Nephron (organoid): ENCODE measurements around the gene TMEM171.

ENCODE experiments used
- H3K27ac Mint-ChIP-seq, 3 experiments: 2 replicates each; pipeline ENCODE4 v1.8.0; 2020; ENCODE audit warnings: mixed read lengths in 3 of 3, mild to moderate bottlenecking in 2 of 3, moderate library complexity in 1 of 3
- H3K27me3 Mint-ChIP-seq: 2 replicates; pipeline ENCODE4 v1.8.0; 2021; ENCODE audit warnings: low read depth, mild to moderate bottlenecking, moderate library complexity, mixed read lengths
- H3K36me3 Mint-ChIP-seq: 2 replicates; pipeline ENCODE4 v1.8.0; 2020; ENCODE audit warnings: low read depth, mixed read lengths
- H3K4me1 Mint-ChIP-seq: 2 replicates; pipeline ENCODE4 v1.8.0; 2020; ENCODE audit warnings: mixed read lengths
- H3K4me3 Mint-ChIP-seq, 3 experiments: 2 replicates each; pipeline ENCODE4 v1.8.0; 2020; ENCODE audit warnings: mild to moderate bottlenecking in 3 of 3, mixed read lengths in 3 of 3, moderate library complexity in 2 of 3
- H3K9me3 Mint-ChIP-seq: 2 replicates; pipeline ENCODE4 v1.8.0; 2020; ENCODE audit warnings: mixed read lengths
- CTCF ChIP-seq, 3 experiments: fragments of 200-600 bp; sonication (generic); IDR thresholded peaks; one replicate each; pipeline ENCODE4 v1.5.0; 2021; ENCODE audit warnings: antibody characterized with exemption in 3 of 3; ENCODE audit not compliant: unreplicated experiment in 3 of 3

The TMEM171 gene

DNA sequence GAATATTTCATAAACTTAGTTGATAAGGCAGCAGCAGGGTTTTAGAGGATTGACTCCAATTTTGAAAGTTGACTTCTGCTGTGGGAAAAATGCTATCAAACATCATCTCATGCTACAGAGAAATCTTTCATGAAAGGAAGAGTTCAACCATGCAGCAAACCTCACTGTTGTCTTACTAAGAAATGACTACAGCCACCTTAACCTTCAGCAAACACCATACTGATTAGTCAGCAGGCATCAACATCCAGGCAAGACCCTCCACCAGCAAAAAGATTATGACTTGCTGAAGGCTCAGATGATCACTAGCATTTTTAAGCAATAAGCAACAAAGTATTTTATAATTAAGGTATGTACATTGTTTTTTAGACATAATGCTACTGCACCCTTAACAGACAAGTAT is 60.2 kb downstream of the TMEM171 start:
- Mint-ChIP-seq H3K27ac (peak overlapping the region in 1 of 3 experiments; percentile 40), H3K36me3 (peaks cover 7% of the 10 kb centered on the region), H3K4me3 (peak overlapping the region in 1 of 3 experiments; percentile 12), H3K27me3 (peaks cover 9% of the 10 kb centered on the region), H3K4me1 (peaks cover 43% of the 10 kb centered on the region), H3K9me3 (peaks cover 4% of the 10 kb centered on the region)
- no peak for TF ChIP-seq CTCF (IDR thresholded peaks at IDR 0.05; ENCODE audit: unreplicated experiment in 3 of 3)
